ENCODE measurements around the gene AADAT.

The AADAT gene

DNA sequence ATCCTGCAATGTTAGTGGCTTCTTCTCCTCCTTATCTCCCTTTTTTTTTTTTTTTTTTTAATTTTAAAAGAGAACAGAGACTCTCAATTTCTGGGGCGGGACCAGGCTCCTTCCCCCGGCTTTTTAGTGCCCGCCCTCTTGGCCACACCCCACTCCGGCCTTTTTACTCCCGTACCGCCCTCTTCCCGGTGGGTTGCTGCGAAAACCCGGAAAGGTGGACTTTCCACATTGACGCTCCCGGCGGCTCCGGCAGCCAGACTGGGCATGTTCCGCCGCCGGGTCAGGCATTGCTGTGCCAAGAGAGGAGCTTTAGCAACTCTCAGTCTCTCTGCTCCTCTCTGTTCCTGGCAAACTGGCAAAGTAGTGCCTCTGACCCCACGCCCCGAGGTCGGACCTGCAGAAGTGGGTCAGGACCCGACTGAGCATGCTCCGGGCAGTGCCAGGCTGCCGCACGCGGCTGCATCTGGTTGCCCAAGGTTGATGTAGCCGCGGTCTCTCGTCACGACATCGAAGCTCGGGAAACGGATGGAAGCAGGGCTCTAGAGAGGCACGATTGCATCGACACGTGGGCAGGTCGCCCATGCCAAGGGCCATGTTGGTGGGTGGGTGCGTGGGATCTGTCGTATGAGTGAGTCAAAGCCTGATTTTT lies 62.5 kb downstream of the AADAT start:
- peak; percentile 57 for DNase-seq

DNA sequence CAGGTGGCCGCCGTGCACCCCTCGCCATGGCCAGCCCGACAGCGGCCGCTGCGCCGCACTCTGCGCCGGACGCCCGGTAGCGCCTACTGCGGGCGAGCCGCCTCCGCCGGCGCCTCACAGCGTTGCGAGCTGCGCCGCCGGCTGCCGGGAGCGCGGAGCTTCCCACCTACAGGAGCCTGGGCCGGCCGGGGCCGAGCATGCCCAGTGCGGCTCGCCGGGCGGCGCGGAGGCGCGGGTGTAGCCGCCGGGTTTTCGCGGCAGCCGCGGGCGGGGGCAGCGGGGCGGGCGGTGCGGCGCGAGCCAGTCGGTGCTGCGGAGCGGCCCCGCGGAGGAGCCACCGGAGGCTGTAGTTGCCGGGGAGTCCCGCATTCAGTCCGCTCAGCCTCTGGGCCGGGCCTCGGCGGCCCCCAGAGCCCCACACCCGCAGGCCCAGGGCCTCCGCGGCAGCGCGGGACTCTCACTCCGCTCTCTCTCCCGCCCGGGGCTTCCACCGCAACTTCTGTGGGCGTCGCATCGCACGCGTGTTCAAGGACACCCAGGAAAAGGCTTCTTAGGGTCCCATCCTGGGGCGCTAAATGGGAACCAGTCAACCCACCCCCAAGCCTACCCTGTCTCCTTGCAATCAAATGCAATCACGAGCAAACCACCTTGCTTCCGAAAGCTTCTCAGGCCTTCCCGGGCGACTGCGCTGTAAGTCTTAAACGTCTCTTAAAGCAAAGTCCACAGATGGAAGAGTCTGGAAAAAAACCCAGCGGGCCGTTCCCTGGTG lies 63.3 kb downstream of the AADAT start, which contains the start of gene MFAP3L:
Gene MFAP3L, minus strand, starts transcription at position 143 of the 769 bp plus-strand sequence. CDS start 20,518 bp downstream, outside the sequence.
- DNase-seq, result peak; percentile 45

DNA sequence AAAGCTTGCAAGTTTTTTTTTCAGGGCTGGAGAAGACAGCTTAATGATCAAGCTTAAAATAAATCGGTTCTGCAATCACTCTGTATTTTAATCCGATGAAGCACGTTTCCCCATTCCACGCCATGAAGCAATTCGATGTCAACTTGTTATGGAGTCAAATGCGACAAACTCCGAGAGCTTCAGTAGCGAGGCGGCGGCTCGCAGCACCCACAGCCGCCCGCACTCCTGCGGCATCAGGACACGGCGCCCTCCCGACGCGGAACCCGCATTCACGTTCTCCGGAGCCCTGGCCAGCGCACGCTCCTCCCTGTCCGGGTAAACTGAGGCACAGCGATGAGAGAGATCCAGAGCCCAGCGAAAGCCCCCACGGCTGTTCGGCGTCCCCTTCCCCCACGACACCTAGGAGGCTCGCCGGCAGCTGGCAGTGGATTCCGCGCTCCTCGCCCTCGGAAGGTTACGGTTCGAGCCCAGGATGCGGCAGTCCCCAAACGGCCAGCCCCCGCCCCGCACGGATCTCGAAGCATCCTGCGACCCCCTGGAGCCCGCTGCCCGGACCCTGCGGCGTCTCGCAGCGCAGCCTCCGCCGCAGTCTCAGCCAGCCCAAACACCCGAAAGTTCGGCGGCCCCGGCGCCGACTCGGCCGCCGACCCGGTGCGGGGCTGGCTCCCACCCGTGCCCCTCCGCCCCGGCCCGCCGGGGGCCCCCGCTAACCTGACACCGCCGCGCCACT lies 64.1 kb downstream of the AADAT start:
- no peak for DNase-seq

DNA sequence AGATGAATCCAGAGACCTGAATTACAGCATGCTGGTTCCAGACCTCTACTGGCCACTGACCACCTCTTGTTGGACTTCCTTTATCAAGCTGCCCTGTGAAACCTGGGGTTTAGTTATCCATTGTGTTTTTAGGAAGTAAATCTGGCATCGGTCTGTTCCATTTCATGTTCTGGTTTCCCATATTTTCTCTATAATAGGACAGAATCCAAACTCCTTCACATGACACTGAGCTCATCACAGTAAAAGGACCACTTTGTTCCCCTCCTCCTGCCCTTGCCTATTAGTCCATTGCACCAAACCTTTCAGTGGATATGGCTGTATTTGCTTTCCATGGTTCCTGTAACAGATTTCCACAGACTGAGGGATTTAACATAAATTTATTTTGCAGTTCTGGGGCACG lies 67.5 kb downstream of the AADAT start:
- DNase-seq, result no peak

DNA sequence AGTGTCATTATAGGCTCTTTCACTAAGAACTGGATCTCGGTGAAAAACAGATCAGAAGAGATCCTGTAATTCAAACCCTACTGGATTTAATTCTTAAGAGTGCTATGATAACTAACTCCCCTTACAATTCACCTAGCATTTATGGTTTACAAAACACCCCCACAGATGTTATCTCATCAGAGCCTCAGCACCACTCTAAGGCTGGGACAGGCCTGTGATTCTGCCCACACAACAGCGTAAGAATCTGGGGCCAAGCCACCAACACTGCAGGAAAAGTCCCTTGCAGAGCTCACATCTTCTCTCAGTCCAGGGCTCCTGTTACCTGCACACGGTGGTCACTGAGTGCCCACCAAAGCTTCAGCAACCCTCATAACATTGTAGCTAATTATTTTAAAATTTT lies 72.5 kb downstream of the AADAT start:
- no peak for DNase-seq

DNA sequence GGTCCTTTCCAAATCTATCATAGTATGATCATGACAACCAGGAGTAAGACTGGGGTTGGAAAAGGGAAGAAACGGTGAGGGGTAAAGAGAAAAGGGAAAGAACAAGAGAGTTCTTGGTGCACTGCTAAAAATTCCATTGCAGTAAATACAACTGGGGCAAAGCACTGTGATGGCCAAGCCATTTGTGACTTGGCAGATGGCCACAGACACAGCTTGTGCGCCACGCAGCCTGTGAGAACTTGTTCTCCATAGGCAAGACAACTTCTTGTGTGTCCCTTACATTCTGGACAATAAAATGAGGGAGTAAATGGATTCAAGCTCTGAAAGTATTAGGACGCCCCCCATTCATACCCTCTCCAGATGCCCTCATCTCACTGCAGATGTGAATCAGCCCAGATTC lies 74.5 kb downstream of the AADAT start:
- no peak for DNase-seq

DNA sequence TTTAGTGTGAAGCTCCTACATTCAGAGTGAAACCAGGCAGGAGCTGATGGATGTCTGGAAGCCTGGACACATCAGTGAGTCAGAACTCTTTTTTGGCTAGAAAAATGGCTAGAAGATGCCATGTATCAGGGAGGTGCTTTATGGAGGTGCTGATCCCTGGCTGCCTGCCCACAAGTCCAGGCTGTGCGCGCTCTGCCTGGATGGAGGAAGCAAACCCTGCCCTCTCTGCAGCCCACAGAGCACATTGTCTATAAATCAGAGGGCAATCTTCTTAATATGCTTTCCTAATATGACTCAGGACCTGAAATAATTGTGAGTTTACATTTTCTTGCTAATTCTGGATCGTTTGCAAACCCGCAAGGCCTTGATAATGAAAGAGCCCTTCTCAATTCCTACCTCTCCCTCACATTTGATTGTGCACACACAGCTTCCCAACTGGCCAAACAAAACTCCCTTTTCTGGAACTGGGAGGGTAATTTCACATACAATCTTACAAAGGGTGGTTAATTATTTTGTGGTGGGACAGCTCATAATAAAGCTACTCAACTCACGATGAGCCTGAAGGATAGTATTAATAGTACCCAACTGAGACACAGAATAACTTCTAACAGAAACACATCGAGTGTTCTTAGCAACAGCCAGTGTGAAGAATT lies 75.3 kb downstream of the AADAT start:
- no peak for DNase-seq

DNA sequence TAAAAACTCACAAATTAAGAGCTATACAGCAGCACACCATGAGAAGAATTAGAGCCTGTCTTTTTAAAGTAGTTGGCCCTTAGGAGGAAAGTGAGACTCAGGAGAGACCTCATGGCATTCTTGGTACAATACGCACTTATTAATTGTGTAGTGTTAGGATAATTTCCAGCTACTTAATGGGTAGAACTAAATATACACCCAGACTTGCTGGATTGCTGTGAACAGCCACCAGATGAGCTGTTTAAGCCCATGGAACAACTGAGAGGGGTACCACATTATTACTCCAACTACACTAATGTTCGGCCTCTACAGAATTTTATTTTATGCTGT lies 77.2 kb downstream of the AADAT start:
- DNase-seq, result no peak

DNA sequence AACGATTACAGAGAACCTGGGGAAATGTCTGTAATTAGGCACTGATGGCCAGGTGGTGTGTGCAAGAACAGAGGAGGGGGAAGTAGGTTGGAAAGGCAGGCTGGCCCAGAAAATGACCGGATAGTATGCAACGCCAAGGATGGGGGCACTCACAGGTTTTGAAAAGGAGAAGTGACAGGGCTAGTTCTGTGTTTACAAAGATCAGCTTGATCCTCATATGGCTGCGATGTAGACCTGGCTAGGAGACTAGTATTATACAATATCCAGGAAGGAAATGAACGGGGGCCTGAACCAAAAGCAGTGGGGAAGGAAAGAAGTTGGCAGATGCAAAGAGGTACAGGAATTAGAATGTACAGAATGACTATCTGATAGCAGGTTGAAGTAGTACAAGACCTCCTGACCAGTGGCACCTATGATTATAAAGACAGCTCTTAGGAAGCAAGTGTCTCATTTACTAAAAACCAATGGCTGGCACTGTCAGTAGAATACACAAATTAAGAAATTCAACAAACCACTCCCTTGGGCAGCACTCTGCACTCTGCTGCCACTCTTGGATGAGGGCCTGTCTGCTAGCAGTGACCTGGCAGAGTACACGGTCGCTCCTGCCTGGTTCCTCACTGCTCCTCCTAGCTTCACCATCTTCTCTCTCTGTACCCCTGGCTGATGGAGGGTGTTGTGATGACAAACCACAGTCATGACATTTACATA lies 77.7 kb downstream of the AADAT start:
- no peak for DNase-seq

Measured in DMS 273 treated with DMSO at 0.1 percent for 48 hours (cell line).